ENCODE measurements around the gene PHACTR1. TPM values are rescaled to one million over a fixed set of nuclear protein-coding genes. Genes with fewer than 3 reads are reported as not detected.

The PHACTR1 gene
- total RNA-seq, 1 donor from 2014 or later: 8.4 TPM

- Histone ChIP-seq H3K27ac (no peak overlapping the region), H3K4me3 (no peak overlapping the region), H3K9me3 (no peaks in the 10 kb centered on the region), H3K4me1 (no peaks in the 10 kb centered on the region), H3K36me3 (no peaks in the 10 kb centered on the region), H3K27me3 (no peaks in the 10 kb centered on the region)
- intact Hi-C loops (cut with DNase I): no loop called here
- no peak for TF ChIP-seq CTCF (IDR thresholded peaks at IDR 0.05)
- no peak for DNase-seq (ENCODE audit: low spot score in 2 of 2)
Measured at GRCh38 chr6:12806136-12806535, 89.6 kb downstream of the PHACTR1 start.

GRCh38 chr6:12806796-12807195, 90.2 kb downstream of the PHACTR1 start:
- Histone ChIP-seq H3K9me3 (no peaks in the 10 kb centered on the region), H3K4me1 (no peaks in the 10 kb centered on the region), H3K27ac (no peak overlapping the region), H3K36me3 (no peaks in the 10 kb centered on the region), H3K27me3 (no peaks in the 10 kb centered on the region), H3K4me3 (no peak overlapping the region)
- TF ChIP-seq CTCF (IDR thresholded peaks at IDR 0.05): no peak
- DNase-seq (ENCODE audit: low spot score in 2 of 2): no peak
- intact Hi-C loops (cut with DNase I): no loop called here

- intact Hi-C loops (cut with DNase I): no loop called here
- no peaks in the 10 kb centered on the region for H3K27me3 ChIP-seq
- DNase-seq (ENCODE audit: low spot score in 2 of 2): no peak
- no peaks in the 10 kb centered on the region for H3K4me1 ChIP-seq
- no peak overlapping the region for H3K27ac ChIP-seq
- H3K4me3 ChIP-seq: no peak overlapping the region
- H3K36me3 ChIP-seq: no peaks in the 10 kb centered on the region
- no peak for TF ChIP-seq CTCF (IDR thresholded peaks at IDR 0.05)
- no peaks in the 10 kb centered on the region for H3K9me3 ChIP-seq
Measured at GRCh38 chr6:12811519-12811918, 95.0 kb downstream of the PHACTR1 start.

GRCh38 chr6:12813321-12813720, 96.8 kb downstream of the PHACTR1 start:
- no peak for TF ChIP-seq CTCF (IDR thresholded peaks at IDR 0.05)
- intact Hi-C loops (cut with DNase I): no loop called here
- Histone ChIP-seq H3K9me3 (no peaks in the 10 kb centered on the region), H3K4me3 (no peak overlapping the region), H3K27ac (no peak overlapping the region), H3K4me1 (no peaks in the 10 kb centered on the region), H3K36me3 (no peaks in the 10 kb centered on the region), H3K27me3 (no peaks in the 10 kb centered on the region)
- no peak for DNase-seq (ENCODE audit: low spot score in 2 of 2)

- no peak for DNase-seq (ENCODE audit: low spot score in 2 of 2)
- H3K9me3 ChIP-seq: no peaks in the 10 kb centered on the region
- no peaks in the 10 kb centered on the region for H3K27me3 ChIP-seq
- H3K4me3 ChIP-seq: no peak overlapping the region
- H3K4me1 ChIP-seq: no peaks in the 10 kb centered on the region
- no peak for TF ChIP-seq CTCF (IDR thresholded peaks at IDR 0.05)
- intact Hi-C loops (cut with DNase I): no loop called here
- no peak overlapping the region for H3K27ac ChIP-seq
- H3K36me3 ChIP-seq: no peaks in the 10 kb centered on the region
Measured at GRCh38 chr6:12814015-12814414, 97.4 kb downstream of the PHACTR1 start.

GRCh38 chr6:12815089-12815488, 98.5 kb downstream of the PHACTR1 start:
- no peak for TF ChIP-seq CTCF (IDR thresholded peaks at IDR 0.05)
- H3K4me1 ChIP-seq: no peaks in the 10 kb centered on the region
- DNase-seq (ENCODE audit: low spot score in 2 of 2): no peak
- H3K4me3 ChIP-seq: no peak overlapping the region
- H3K9me3 ChIP-seq: no peaks in the 10 kb centered on the region
- H3K27me3 ChIP-seq: no peaks in the 10 kb centered on the region
- H3K36me3 ChIP-seq: no peaks in the 10 kb centered on the region
- intact Hi-C loops (cut with DNase I): no loop called here
- H3K27ac ChIP-seq: no peak overlapping the region

All from ascending aorta (tissue), 2 donors.